K562 (cell line): ENCODE results near the gene CUTA. TPM values are rescaled to one million over a fixed set of nuclear protein-coding genes. Genes with fewer than 3 reads are reported as not detected.

Experiments
- ARHGAP35 ChIP-seq: fragments of 450-650 bp; IDR thresholded peaks from 2 replicates; pipeline ENCODE4 v1.6.1; 2018; ENCODE audit not compliant: partially characterized antibody
- CLOCK ChIP-seq: fragments of 250-450 bp; sonication (Bioruptor Pico); IDR thresholded peaks from 2 replicates; pipeline ENCODE4 v1.4.0; 2020; ENCODE audit warnings: mild to moderate bottlenecking, moderate library complexity, borderline replicate concordance
- HES1 ChIP-seq: fragments of 450-650 bp; IDR thresholded peaks from 2 replicates; pipeline ENCODE4 v1.6.1; 2016; ENCODE audit warnings: low read depth, mild to moderate bottlenecking, moderate library complexity
- MED1 ChIP-seq: sonication (generic); formaldehyde crosslinking; IDR thresholded peaks from 2 replicates; pipeline ENCODE4 v1.8.1; 2023; ENCODE audit warnings: missing genetic modification reagents, borderline replicate concordance
- MLX ChIP-seq, 2 experiments: fragments of 450-650 bp in 1 of 2; sonication (generic) in 1 of 2; formaldehyde crosslinking; conservative IDR thresholded peaks; 2 replicates each; pipeline versions ENCODE4 v1.4.0 to v1.8.1; 2020 to 2022; ENCODE audit warnings: mild to moderate bottlenecking in 1 of 2, missing genetic modification reagents in 1 of 2
- NFIX ChIP-seq: fragments of 250-450 bp; sonication (Bioruptor Pico); IDR thresholded peaks from 2 replicates; pipeline ENCODE4 v1.4.0; 2020; ENCODE audit warnings: low read depth, mild to moderate bottlenecking, moderate library complexity
- PTRF ChIP-seq: fragments of 450-650 bp; IDR thresholded peaks from 2 replicates; pipeline ENCODE4 v1.6.1; 2016; ENCODE audit warnings: mild to moderate bottlenecking, missing genetic modification characterization, missing compliant biosample characterization
- RFX5 ChIP-seq: IDR thresholded peaks from 2 replicates; pipeline ENCODE4 v1.6.1; 2011; ENCODE audit warnings: low read depth, mild to moderate bottlenecking, improper control_type of control experiment, low read length
- SRSF3 ChIP-seq: fragments of 200-400 bp; formaldehyde crosslinking; IDR thresholded peaks from 2 replicates; pipeline ENCODE4 v1.6.1; 2016; ENCODE audit warnings: mild to moderate bottlenecking, low read length, moderate library complexity; ENCODE audit not compliant: insufficient read depth
- ZFP30 ChIP-seq: fragments of 250-450 bp; sonication (Bioruptor Pico); IDR thresholded peaks from 2 replicates; pipeline ENCODE4 v1.8.0; 2022; ENCODE audit warnings: moderate library complexity, mild to moderate bottlenecking, inconsistent platforms, borderline replicate concordance
- ZNF217 ChIP-seq: sonication (generic); formaldehyde crosslinking; IDR thresholded peaks from 2 replicates; pipeline ENCODE4 v1.8.0; 2022; ENCODE audit warnings: mild to moderate bottlenecking, missing genetic modification reagents
- ZNF408 ChIP-seq: fragments of 250-450 bp; sonication (Bioruptor Pico); IDR thresholded peaks from 2 replicates; pipeline ENCODE4 v1.4.0; 2020; ENCODE audit warnings: low read depth, mild to moderate bottlenecking, moderate library complexity
- ZNF764 ChIP-seq: fragments of 250-450 bp; sonication (Bioruptor Pico); IDR thresholded peaks from 2 replicates; pipeline ENCODE4 v1.4.0; 2020; ENCODE audit warnings: low read depth, mild to moderate bottlenecking, moderate library complexity
- polyA plus RNA-seq, 8 experiments: library from polyadenylated mRNA; depleted of rRNA in 4 of 8; stranded (reverse) in 5 of 8; unstranded in 3 of 8; fragments of >200 nt; fragmentation: Nextera tagmentation in 2 of 8; fragmentation: Illumina TruSeq in 1 of 8; extraction: Ambion mirVana in 2 of 8; extraction: Trizol in 1 of 8; gene quantifications; 2 replicates each; pipeline versions ENCODE4 v1.2.1 to v1.2.3, GENCODE V29; 2011 to 2014; ENCODE audit warnings: inconsistent platforms in 1 of 8, missing spikeins in 1 of 8
- total RNA-seq, 7 experiments: library from RNA; depleted of rRNA in 6 of 7; stranded (reverse); fragments of >200 nt in 6 of 7; fragmentation: Illumina TruSeq in 2 of 7; extraction: Trizol in 2 of 7; gene quantifications; 2 replicates each; pipeline versions ENCODE4 v1.2.1 to v1.2.3, GENCODE V29; 2011 to 2021; ENCODE audit warnings: low replicate concordance in 1 of 7

Gene CUTA
- total and polyA plus RNA-seq, 9 of the 15 experiments (the other 6 are each of a cell fraction or from before 2014, with no cell fraction given): 166 to 682 (median 310) TPM

- TF ChIP-seq CLOCK (CRISPR knock-in tag) (no peak), ZNF764 (no peak), RFX5 (no peak), PTRF (tag) (no peak), MED1 (no peak), ZNF217 (CRISPR knock-in tag) (no peak), MLX (CRISPR knock-in tag; conservative IDR thresholded peaks at IDR 0.05) (no peak), NFIX (CRISPR knock-in tag) (no peak), ARHGAP35 (peak; percentile 37), HES1 (0 out of 2 replicates have a peak, but pooled peaks have one; percentile 14), SRSF3 (no peak), ZNF408 (no peak), ZFP30 (CRISPR knock-in tag) (no peak)
These were observed 7.2 kb upstream of the CUTA start (continued) for GRCh38 chr6:33424855-33425667.
